HCT116 (cell line): ENCODE results near the gene TMTC4. TPM values are rescaled to one million over a fixed set of nuclear protein-coding genes. Genes with fewer than 3 reads are reported as not detected.
A peak's percentile ranks its signal among the peaks of the same experiment; 100 is the strongest.

Experiments used
- ATAC-seq: fragments of 200-7000 bp; cut with Tn5 transposase; 2 replicates; pipeline ENCODE4 v1.9.1; 2020; ENCODE audit warnings: mild to moderate bottlenecking, moderate library complexity
- BruUV-seq: library from RNA; stranded (reverse); fragments of 400-500 nt; replicated peaks from 2 replicates; lab custom pipeline; 2021; lab: Mats Ljungman, UMichigan
- CTCF ChIA-PET: fragments of 300-600 bp; sonication (Branson Sonifier 250); formaldehyde crosslinking; loops from one replicate; lab custom pipeline; 2021; ENCODE audit warnings: antibody characterized with exemption; lab: Charles Lee
- POLR2A ChIA-PET: fragments of 300-600, 350-600 bp; sonication (Branson Sonifier 250); formaldehyde crosslinking; loops from one replicate; lab custom pipeline; 2021; ENCODE audit warnings: antibody characterized with exemption; lab: Charles Lee
- RAD21 ChIA-PET, 2 experiments: fragments of 300-600 bp; sonication (Branson Sonifier 250); formaldehyde crosslinking; loops; one replicate each; lab custom pipeline; 2023; ENCODE audit warnings: low total read pairs in 2 of 2; ENCODE audit not compliant: uncharacterized antibody in 2 of 2, unreplicated experiment in 2 of 2, low non-redundant PET in 1 of 2; lab: Charles Lee
- DNase-seq: peaks from one replicate; pipeline ENCODE4 v3.0.0-alpha.2; 2010; ENCODE audit warnings: low read depth, low spot score
- H2AFZ ChIP-seq: fragments of 200-600 bp; shearing (Covaris generic), sonication (generic); 2 replicates; pipeline ENCODE4 v1.6.1; 2017; ENCODE audit warnings: low read depth, mixed run types, mixed read lengths, antibody characterized with exemption, low read length; ENCODE audit not compliant: poor library complexity, severe bottlenecking
- H3K27ac ChIP-seq: 2 replicates; pipeline ENCODE4 v1.5.1; 2012; ENCODE audit warnings: low read depth, low read length
- H3K27me3 ChIP-seq: fragments of 200-600 bp; sonication (generic); 2 replicates; pipeline ENCODE4 v1.6.1; 2016; ENCODE audit warnings: mixed run types, low read length, mixed read lengths; ENCODE audit not compliant: insufficient read depth
- H3K36me3 ChIP-seq, 2 experiments: fragments of 200-500 bp in 1 of 2; fragments of 200-600 bp in 1 of 2; sonication (Bioruptor generic) in 1 of 2; sonication (generic) in 1 of 2; 2 replicates each; pipeline versions ENCODE4 v1.5.1 to v1.6.1; 2014 to 2016; ENCODE audit warnings: low read length in 2 of 2, inconsistent platforms in 1 of 2, mixed read lengths in 1 of 2, mixed run types in 1 of 2; ENCODE audit not compliant: insufficient read depth in 2 of 2, control insufficient read depth in 1 of 2
- H3K4me1 ChIP-seq, 2 experiments: fragments of 200-600 bp in 1 of 2; sonication (generic) in 1 of 2; 2 replicates each; pipeline versions ENCODE4 v1.5.1 to v1.6.1; 2012 to 2017; ENCODE audit warnings: low read length in 2 of 2, inconsistent platforms in 1 of 2, mild to moderate bottlenecking in 1 of 2, mixed read lengths in 1 of 2, mixed run types in 1 of 2, moderate library complexity in 1 of 2; ENCODE audit not compliant: insufficient read depth in 2 of 2, control insufficient read depth in 1 of 2
- H3K4me2 ChIP-seq: fragments of 200-600 bp; sonication (generic); 2 replicates; pipeline ENCODE4 v1.6.1; 2017; ENCODE audit warnings: mixed run types, low read length, mixed read lengths
- H3K4me3 ChIP-seq, 2 experiments: fragments of 200-600 bp in 1 of 2; sonication (generic) in 1 of 2; replicated peaks in 1 of 2; 2 replicates each; pipeline ENCODE4 v1.5.1; 2011 to 2016; ENCODE audit warnings: low read length in 2 of 2, control low read depth in 1 of 2, low read depth in 1 of 2, mild to moderate bottlenecking in 1 of 2, mixed read lengths in 1 of 2, mixed run types in 1 of 2
- H3K79me2 ChIP-seq: fragments of 200-600 bp; sonication (generic); 2 replicates; pipeline ENCODE4 v1.6.1; 2017; ENCODE audit warnings: mild to moderate bottlenecking, mixed run types, low read length, moderate library complexity, mixed read lengths; ENCODE audit not compliant: insufficient read depth
- H3K9ac ChIP-seq: fragments of 200-600 bp; sonication (generic); 2 replicates; pipeline ENCODE4 v1.6.1; 2016; ENCODE audit warnings: low read length, mixed read lengths
- H3K9me2 ChIP-seq: fragments of 200-600 bp; sonication (generic), shearing (Covaris generic); 2 replicates; pipeline ENCODE4 v1.6.1; 2017; ENCODE audit warnings: mixed run types, mild to moderate bottlenecking, moderate library complexity; ENCODE audit not compliant: insufficient read depth
- H3K9me3 ChIP-seq, 2 experiments: fragments of 200-500 bp in 1 of 2; fragments of 200-600 bp in 1 of 2; sonication (Bioruptor generic) in 1 of 2; sonication (generic) in 1 of 2; 2 replicates each; pipeline ENCODE4 v1.6.1; 2014 to 2017; ENCODE audit warnings: low read length in 2 of 2, mixed read lengths in 2 of 2, inconsistent platforms in 1 of 2, low read depth in 1 of 2, mild to moderate bottlenecking in 1 of 2, mixed run types in 1 of 2, moderate library complexity in 1 of 2; ENCODE audit not compliant: control insufficient read depth in 1 of 2, insufficient read depth in 1 of 2
- H4K20me1 ChIP-seq: fragments of 200-600 bp; sonication (generic), shearing (Covaris generic); 2 replicates; pipeline ENCODE4 v1.6.1; 2017; ENCODE audit warnings: mixed run types, mild to moderate bottlenecking, moderate library complexity; ENCODE audit not compliant: insufficient read depth
- CEBPB ChIP-seq: IDR thresholded peaks from 2 replicates; pipeline ENCODE4 v1.6.1; 2012; ENCODE audit warnings: low read depth
- CTCF ChIP-seq, 3 experiments: fragments of 200-600 bp in 1 of 3; sonication (generic) in 1 of 3; IDR thresholded peaks in 2 of 3; conservative IDR thresholded peaks in 1 of 3; 2 replicates each; pipeline ENCODE4 v1.5.1; 2012 to 2017; ENCODE audit warnings: low read depth in 2 of 3, low read length in 2 of 3, antibody characterized with exemption in 1 of 3, borderline replicate concordance in 1 of 3, control low read depth in 1 of 3, mild to moderate bottlenecking in 1 of 3, mixed read lengths in 1 of 3, mixed run types in 1 of 3, moderate library complexity in 1 of 3; ENCODE audit not compliant: insufficient read depth in 1 of 3
- JUND ChIP-seq: IDR thresholded peaks from 2 replicates; pipeline ENCODE4 v1.6.1; 2012
- MAX ChIP-seq: IDR thresholded peaks from 2 replicates; pipeline ENCODE4 v1.6.1; 2012
- POLR2AphosphoS5 ChIP-seq: IDR thresholded peaks from 2 replicates; pipeline ENCODE4 v1.6.1; 2011; ENCODE audit warnings: mild to moderate bottlenecking, low read depth, low read length, moderate library complexity
- REST ChIP-seq: IDR thresholded peaks from 2 replicates; pipeline ENCODE4 v1.6.1; 2012; ENCODE audit warnings: low read depth
- SRF ChIP-seq: IDR thresholded peaks from 2 replicates; pipeline ENCODE4 v1.6.1; 2012; ENCODE audit warnings: low read depth
- TCF7L2 ChIP-seq: IDR thresholded peaks from 2 replicates; pipeline ENCODE4 v1.7.0; 2011; ENCODE audit warnings: borderline replicate concordance, inconsistent platforms; ENCODE audit not compliant: insufficient read depth, insufficient read length; ENCODE audit errors: extremely low read depth
- YY1 ChIP-seq: IDR thresholded peaks from 2 replicates; pipeline ENCODE4 v1.6.1; 2011; ENCODE audit warnings: low read length, low read depth, moderate library complexity, mild to moderate bottlenecking; ENCODE audit not compliant: insufficient replicate concordance; ENCODE audit errors: extremely low read depth
- ZBTB33 ChIP-seq: IDR thresholded peaks from 2 replicates; pipeline ENCODE4 v1.6.1; 2011; ENCODE audit warnings: mild to moderate bottlenecking, low read length, moderate library complexity; ENCODE audit not compliant: insufficient replicate concordance; ENCODE audit errors: extremely low read depth
- intact Hi-C: fragments of 100-400 bp; cut with micrococcal nuclease; formaldehyde crosslinking; loops from 2 replicates; pipeline ENCODE4 v1.10.0; 2022
- total RNA-seq: library from RNA; stranded (reverse); gene quantifications from one replicate; pipeline ENCODE4 v1.2.1, GENCODE V29; 2021; ENCODE audit not compliant: unreplicated experiment
- TF ChIP-seq, protein P1 (sequence below): IDR thresholded peaks from 2 replicates; pipeline ENCODE4 v1.6.1; 2012

Gene TMTC4
- total RNA-seq, 1 experiment from 2014 or later: 23.6 TPM

DNA sequence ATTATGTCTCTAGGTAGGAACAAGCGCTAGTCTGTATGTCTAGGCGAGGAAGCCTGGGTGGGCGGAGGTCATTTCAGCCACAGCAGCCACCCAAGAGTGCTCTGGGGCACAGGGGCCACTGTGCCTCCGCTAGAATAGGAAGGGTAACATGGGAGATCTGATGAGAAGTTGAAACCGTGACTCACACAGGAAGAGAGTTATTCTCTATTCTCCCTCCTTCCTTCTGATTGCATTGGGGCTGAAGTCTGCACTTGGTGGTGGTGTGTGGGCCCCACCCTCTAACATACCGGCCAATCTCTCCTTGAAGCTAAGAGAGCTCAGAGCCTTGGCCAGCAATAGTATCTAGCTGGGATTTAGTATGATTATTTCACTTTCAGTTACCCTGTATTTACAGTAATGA is 65.7 kb downstream of the TMTC4 start:
- peak overlapping the region; percentile 19; the same call in 1 of the 2 replicates for H3K4me2 ChIP-seq
- ChIA-PET RAD21 (no interaction called here), CTCF (no interaction called here)
- no peaks in the 10 kb centered on the region for H3K9me3 ChIP-seq
- no peaks in the 10 kb centered on the region for H4K20me1 ChIP-seq
- BruUV-seq: no TSS peak
- ATAC-seq: peak; percentile 49; the same call in 1 of the 2 replicates
- no peak for DNase-seq
- H3K27ac ChIP-seq: no peak overlapping the region
- H3K27me3 ChIP-seq: no peaks in the 10 kb centered on the region
- no peaks in the 10 kb centered on the region for H3K79me2 ChIP-seq
- TF ChIP-seq CEBPB: no peak
- TF ChIP-seq, all 23 proteins: peak for 0
- no peaks in the 10 kb centered on the region for H3K36me3 ChIP-seq
- no peak overlapping the region for H3K4me3 ChIP-seq
- POLR2A ChIA-PET: no interaction called here
- no peak overlapping the region for H2AFZ ChIP-seq
- H3K9ac ChIP-seq: no peak overlapping the region
- intact Hi-C loops: no loop called here
- H3K4me1 ChIP-seq: peaks cover 0 to 7% of the 10 kb centered on the region in 2 experiments; a peak in 1 of 4 replicates
- H3K9me2 ChIP-seq: no peaks in the 10 kb centered on the region

- ChIA-PET CTCF (no interaction called here), RAD21 (no interaction called here), POLR2A (no interaction called here)
- Histone ChIP-seq H4K20me1 (no peaks in the 10 kb centered on the region), H3K27me3 (no peaks in the 10 kb centered on the region), H3K9me2 (no peaks in the 10 kb centered on the region), H3K9ac (no peak overlapping the region), H2AFZ (no peak overlapping the region), H3K36me3 (no peaks in the 10 kb centered on the region), H3K27ac (no peak overlapping the region), H3K4me3 (no peak overlapping the region), H3K79me2 (no peaks in the 10 kb centered on the region), H3K4me2 (peak overlapping the region; percentile 19; the same call in 1 of the 2 replicates), H3K9me3 (no peaks in the 10 kb centered on the region), H3K4me1 (peaks cover 0 to 7% of the 10 kb centered on the region in 2 experiments; a peak in 1 of 4 replicates)
- ATAC-seq (no peak), DNase-seq (no peak)
- no TSS peak for BruUV-seq
- intact Hi-C loops: no loop called here
- TF ChIP-seq TCF7L2: no peak
- no peak for TF ChIP-seq ZBTB33
- TF ChIP-seq MAX: no peak
- TF ChIP-seq, protein P1, sequence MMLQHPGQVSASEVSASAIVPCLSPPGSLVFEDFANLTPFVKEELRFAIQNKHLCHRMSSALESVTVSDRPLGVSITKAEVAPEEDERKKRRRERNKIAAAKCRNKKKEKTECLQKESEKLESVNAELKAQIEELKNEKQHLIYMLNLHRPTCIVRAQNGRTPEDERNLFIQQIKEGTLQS: no peak
- no peak for TF ChIP-seq SRF
- no peak for TF ChIP-seq CTCF (IDR thresholded peaks at IDR 0.05 in 2 of 3, conservative IDR thresholded peaks at IDR 0.05 in 1 of 3; ENCODE audit: borderline replicate concordance in 1 of 3, insufficient read depth in 1 of 3, low read depth in 2 of 3, low read length in 2 of 3)
- no peak for TF ChIP-seq YY1
- no peak for TF ChIP-seq JUND
- TF ChIP-seq POLR2AphosphoS5: no peak
- TF ChIP-seq REST: no peak
Measured at GRCh38 chr13:100608489-100608888, 66.1 kb downstream of the TMTC4 start.
